GM12875 (cell line): ENCODE data around the gene LCN15.

Experiments used
- H3K4me3 ChIP-seq: one replicate; pipeline ENCODE4 v1.5.1; 2011; ENCODE audit warnings: low read depth, low read length, control low read depth
- TF ChIP-seq, protein P1 (sequence below): IDR thresholded peaks from 2 replicates; pipeline ENCODE4 v1.5.1; 2011; ENCODE audit warnings: low read depth, mild to moderate bottlenecking, control low read depth, inconsistent platforms, low read length, moderate library complexity, borderline replicate concordance; ENCODE audit not compliant: insufficient read depth

The LCN15 gene

DNA sequence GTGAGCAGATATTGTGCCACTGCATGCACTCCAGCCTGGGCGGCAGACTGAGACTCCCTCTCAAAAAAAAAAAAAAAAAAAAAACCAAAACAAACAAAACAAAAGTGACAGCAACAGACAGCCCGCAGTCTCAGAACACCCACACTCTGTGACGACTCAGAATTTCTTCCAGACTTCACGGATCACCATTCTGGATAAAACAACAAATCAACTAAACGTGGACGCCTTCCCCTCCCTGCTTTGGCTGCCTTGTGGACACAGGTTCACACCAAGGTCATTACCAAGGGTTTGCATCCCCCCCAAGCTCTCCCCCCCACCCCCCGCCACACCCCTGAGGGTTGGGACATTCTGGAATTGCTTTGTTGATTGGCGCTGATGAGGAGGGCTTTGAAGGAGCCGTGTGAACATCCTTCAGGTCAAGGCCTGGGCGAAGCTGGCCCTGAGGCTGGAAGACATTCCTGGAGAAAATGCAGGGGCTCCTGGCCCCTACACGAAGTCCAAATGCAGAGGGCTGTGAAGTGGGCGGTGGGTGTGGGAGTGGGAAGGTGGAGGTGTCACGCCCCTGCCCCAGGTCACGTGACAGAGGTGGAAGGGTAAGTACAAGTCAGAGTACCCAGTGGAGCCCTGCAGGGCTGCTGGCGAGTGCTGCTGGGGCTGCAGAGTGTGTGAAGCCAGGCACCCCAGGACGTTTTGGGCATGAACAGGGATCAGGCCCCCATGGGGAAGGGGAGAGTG is 31.7 kb downstream of the LCN15 start:
- H3K4me3 ChIP-seq = no peak overlapping the region
- TF ChIP-seq, protein P1, sequence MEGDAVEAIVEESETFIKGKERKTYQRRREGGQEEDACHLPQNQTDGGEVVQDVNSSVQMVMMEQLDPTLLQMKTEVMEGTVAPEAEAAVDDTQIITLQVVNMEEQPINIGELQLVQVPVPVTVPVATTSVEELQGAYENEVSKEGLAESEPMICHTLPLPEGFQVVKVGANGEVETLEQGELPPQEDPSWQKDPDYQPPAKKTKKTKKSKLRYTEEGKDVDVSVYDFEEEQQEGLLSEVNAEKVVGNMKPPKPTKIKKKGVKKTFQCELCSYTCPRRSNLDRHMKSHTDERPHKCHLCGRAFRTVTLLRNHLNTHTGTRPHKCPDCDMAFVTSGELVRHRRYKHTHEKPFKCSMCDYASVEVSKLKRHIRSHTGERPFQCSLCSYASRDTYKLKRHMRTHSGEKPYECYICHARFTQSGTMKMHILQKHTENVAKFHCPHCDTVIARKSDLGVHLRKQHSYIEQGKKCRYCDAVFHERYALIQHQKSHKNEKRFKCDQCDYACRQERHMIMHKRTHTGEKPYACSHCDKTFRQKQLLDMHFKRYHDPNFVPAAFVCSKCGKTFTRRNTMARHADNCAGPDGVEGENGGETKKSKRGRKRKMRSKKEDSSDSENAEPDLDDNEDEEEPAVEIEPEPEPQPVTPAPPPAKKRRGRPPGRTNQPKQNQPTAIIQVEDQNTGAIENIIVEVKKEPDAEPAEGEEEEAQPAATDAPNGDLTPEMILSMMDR = no peak

DNA sequence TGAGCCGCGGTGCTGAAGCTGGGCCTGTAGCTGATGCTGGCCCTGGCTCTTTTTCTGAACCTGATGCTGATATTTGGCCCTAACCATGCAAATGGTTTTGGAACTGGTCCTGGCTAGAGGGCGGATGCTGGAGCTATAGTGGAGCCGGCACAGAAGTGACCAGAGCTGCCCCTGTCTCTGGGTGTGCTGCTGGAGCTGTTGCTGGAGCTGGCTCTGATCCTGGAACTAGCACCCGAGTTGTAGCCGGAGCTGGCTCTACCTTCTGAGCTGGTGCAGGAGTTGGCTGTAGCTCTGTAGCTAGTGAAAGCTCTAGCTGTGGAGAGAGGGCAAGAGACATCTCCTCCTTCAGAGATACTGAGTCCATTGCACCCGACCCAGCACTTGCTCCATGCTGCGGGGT is 34.4 kb downstream of the LCN15 start:
- no peak overlapping the region for H3K4me3 ChIP-seq
- TF ChIP-seq, protein P1 = no peak

DNA sequence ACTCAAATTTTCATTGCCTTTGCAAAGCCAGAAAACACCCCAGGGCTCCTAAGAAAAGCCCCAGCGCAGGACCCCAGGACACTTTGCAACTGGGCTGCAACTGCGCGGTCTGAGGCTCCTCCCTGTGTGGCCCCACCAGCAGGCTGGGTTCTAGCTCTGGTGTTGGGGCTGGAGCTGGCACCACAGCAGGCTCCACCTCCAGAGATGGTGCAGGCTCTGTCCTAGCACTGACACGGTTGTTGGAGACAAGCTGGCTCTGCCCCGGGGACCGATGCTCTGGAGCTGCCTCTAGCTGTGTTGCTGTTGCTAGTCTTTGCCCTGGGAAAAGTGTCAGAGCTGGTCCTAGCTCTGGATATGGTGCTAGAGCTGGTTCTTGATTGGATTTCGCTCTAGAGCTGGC is 35.2 kb downstream of the LCN15 start:
- peak overlapping the region; percentile 99 for H3K4me3 ChIP-seq
- TF ChIP-seq, protein P1 = no peak

DNA sequence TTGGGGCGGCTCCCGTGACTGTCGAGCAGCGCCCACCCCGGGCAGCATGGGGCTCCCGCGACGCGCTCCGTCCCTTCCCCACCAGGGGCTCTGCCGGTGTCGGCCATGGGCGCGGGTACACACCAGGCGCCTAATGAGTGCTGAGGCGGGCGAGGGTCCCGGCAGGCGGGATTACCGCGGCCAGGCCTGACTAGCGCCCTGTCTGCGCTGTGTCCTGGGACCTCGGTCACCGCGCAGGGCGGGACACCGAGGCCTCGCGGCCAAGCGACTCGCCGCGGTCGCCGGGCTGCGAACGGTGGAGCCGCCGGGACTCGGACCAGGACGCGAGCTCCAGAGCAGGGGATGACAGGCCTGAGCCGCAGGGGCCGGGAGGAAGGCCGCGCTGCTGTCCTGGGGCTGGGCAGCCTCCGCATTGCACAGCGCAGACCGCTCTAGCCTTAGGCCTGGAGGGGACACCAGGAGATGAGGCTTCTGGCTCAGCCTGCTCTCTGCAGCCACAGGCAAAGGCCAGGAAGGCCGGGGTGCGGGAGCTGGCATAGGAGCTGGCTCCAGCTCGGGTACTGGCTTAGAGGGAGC is 35.7 kb downstream of the LCN15 start:
- TF ChIP-seq, protein P1 = no peak
- H3K4me3 ChIP-seq = peak overlapping the region; percentile 99

DNA sequence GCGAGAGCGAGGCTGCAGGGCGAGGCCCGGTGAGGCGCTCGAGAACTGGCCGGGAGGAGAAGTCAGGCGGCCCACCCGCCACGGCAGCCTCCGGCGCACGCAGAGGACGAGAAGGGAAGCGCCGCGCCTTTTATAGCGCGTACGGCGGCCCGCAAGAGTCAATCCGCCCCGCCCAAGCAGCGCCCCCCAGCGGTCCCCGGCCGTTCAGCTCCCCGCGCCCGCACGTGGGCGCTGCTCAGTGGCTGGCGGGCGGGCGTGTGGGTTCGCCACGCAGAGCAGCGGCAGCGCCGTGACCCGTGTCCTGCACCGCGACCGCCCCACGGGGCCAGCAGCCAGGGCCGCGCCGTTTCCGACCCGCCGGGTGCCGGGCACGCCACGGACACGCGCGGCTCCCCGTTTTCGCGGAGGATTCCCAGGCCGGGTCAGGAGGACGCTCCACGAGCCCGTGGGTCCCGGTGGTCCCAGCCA is 36.2 kb downstream of the LCN15 start:
- H3K4me3 ChIP-seq = peak overlapping the region; percentile 99
- TF ChIP-seq, protein P1 = peak; percentile 97

DNA sequence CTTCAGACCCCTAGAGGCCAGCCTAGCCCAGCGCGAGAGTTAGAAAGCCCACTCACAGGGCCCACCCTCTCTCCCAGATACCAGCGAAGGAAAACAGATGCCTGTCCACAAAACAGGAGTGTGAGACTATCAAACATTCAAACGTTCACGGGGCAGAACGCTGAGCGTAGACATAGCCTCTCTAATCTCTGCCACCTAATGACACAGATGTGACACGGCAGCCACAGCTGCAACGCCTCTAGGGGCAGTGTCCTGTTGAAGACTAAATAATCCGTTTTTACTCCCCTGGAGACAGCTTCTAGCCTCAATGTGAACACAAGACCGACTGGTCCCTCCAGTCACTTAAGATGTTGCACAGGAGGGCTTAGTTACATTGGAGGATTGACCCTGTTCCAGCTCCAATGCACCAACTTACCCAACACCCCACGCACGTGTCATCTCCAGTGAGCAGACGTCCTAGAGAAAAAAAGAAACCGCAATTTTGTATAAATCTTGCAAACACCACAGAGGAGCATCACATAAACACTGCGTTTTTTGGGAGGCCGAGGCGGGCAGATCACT is 37.6 kb downstream of the LCN15 start:
- TF ChIP-seq, protein P1 = peak; percentile 81
- peak overlapping the region; percentile 99 for H3K4me3 ChIP-seq
